Measurements from ENCODE around the gene L1CAM.

L1CAM gene

DNA sequence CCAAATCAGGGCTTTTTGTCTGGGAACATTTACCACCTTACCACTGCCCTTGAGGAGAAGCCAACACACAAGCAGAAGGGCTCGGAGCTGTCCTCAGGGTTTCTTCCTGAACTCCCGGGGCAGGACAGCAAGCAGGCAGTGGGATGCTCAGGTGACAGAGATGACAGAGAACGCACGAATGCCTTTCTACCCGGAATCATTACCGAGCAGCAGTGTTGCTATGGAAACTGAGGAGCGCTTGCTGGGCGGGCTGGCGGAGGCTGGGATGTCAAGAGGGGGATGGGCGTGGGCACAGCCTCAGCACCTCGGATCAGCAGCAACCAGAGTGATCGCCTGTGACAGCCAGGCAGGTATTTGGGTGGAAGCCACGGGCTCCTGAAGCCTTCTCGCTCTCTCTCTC lies 73.8 kb downstream of the L1CAM start:
- Histone ChIP-seq H3K36me3 (ENCODE audit: control insufficient read depth in 1 of 2, insufficient read depth in 2 of 2, low read length in 2 of 2) (no peaks in the 10 kb centered on the region), H3K4me2 (ENCODE audit: low read length) (no peak overlapping the region), H3K27me3 (ENCODE audit: insufficient read depth, low read length) (no peaks in the 10 kb centered on the region), H4K12ac (ENCODE audit: low read depth, low read length) (no peak overlapping the region), H3K23ac (ENCODE audit: low read length) (no peak overlapping the region), H3K9me3 (ENCODE audit: insufficient read depth, low read depth, low read length) (no peaks in the 10 kb centered on the region), H3K4ac (ENCODE audit: low read depth, low read length) (no peak overlapping the region), H2BK12ac (ENCODE audit: low read length) (no peak overlapping the region), H4K8ac (ENCODE audit: low read depth, low read length) (no peak overlapping the region), H3K79me2 (ENCODE audit: control insufficient read depth, insufficient read depth, low read length, poor library complexity) (no peaks in the 10 kb centered on the region), H3K9ac (ENCODE audit: low read length) (no peak overlapping the region), H2AFZ (ENCODE audit: insufficient read depth, low read length, poor library complexity) (no peak overlapping the region), H3K18ac (ENCODE audit: low read length) (no peak overlapping the region), H3K4me3 (ENCODE audit: low read depth, low read length) (no peak overlapping the region), H3K79me1 (ENCODE audit: low read length) (no peaks in the 10 kb centered on the region), H2AK5ac (ENCODE audit: low read length) (no peak overlapping the region), H2BK5ac (ENCODE audit: low read depth, low read length, poor library complexity) (no peak overlapping the region), H3K14ac (ENCODE audit: low read length) (no peak overlapping the region), H2BK120ac (ENCODE audit: insufficient read depth, low read length, poor library complexity) (no peak overlapping the region), H3K27ac (ENCODE audit: low read depth, low read length) (no peak overlapping the region), H4K91ac (ENCODE audit: low read depth, low read length) (no peak overlapping the region), H3K4me1 (ENCODE audit: control insufficient read depth in 1 of 2, insufficient read depth in 2 of 2, low read length in 2 of 2) (no peaks in the 10 kb centered on the region)
- WGBS (ENCODE audit: extremely low coverage, insufficient coverage, insufficient read length) = no CpG with 5 or more reads among the region's 14 CpGs
- DNase-seq = no peak

Measured in trophoblast cell (in vitro differentiated cells and primary cell).